ENCODE data around the gene SIX2. TPM values are rescaled to one million over a fixed set of nuclear protein-coding genes. Genes with fewer than 3 reads are reported as not detected.

The SIX2 gene
- total RNA-seq, 2 experiments from 2014 or later, result not detected

- POLR2A ChIA-PET, result no interaction called here
- H3K36me3 Mint-ChIP-seq, result no peaks in the 10 kb centered on the region
Measured at GRCh38 chr2:44980751-44981713, 28.2 kb downstream of the SIX2 start.

GRCh38 chr2:44979581-44979980 is 29.7 kb downstream of the SIX2 start:
- H3K4me1 Mint-ChIP-seq, result peaks cover 2% of the 10 kb centered on the region
- DNase-seq (no peak), ATAC-seq (ENCODE audit: low read depth) (no peak)
- H3K27me3 Mint-ChIP-seq, result peaks cover 12% of the 10 kb centered on the region
- H3K27ac Mint-ChIP-seq, result no peak overlapping the region
- H3K36me3 Mint-ChIP-seq, result no peaks in the 10 kb centered on the region
- no peak overlapping the region for H3K4me3 Mint-ChIP-seq
- H3K9me3 Mint-ChIP-seq, result no peaks in the 10 kb centered on the region
- POLR2A ChIA-PET, result no interaction called here

More at GRCh38 chr2:44980751-44981713, 28.2 kb downstream of the SIX2 start:
- ATAC-seq (ENCODE audit: low read depth) (no peak), DNase-seq (no peak)
- Mint-ChIP-seq H3K27ac (no peak overlapping the region), H3K4me1 (peaks cover 2% of the 10 kb centered on the region), H3K4me3 (no peak overlapping the region), H3K9me3 (no peaks in the 10 kb centered on the region), H3K27me3 (peaks cover 12% of the 10 kb centered on the region)

DNA sequence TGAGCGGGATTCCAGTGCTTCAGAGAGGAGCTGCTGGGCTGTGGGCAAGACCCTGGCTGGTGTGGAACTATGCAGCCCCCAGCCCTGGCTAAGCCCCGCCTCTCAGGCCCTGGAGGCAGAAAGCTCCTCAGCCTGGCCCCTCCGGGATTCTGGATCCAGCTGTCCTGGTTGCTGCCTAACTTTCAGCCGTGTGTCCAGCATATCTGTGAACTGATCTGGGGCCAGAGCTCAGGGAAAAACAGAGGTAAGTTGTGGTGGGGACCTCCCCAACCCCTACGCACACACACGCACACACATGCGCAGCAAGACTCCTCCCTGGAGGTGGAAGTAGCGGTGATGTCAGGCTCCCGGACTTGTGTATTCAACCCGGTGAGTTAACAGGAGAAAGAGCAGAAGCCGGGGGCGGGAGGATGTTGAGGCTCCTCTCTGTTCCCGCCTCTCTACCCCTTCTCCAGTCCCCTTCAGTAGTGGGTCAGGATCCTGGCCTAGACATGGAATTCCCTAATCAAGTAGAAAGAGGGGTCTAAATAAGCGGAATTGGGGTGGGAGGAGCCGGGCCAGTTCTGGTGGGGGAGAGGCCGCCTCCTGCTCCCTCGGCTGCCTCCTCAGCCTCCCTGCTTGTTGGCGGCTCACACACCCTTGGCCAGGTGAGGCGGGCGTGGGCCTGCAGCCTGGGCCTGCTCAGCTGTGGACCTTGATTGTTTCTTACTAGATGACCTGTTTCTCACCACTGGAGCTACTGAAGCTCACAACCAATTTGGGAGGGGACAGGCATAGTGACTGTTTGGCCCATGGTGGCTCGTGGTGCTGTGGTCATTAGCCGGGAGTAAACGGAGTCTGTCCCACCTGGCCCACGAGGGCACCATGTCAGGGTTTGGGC is 33.4 kb downstream of the SIX2 start:
- H3K27ac Mint-ChIP-seq, result no peak overlapping the region
- DNase-seq (no peak), ATAC-seq (ENCODE audit: low read depth) (no peak)
- peaks cover 2% of the 10 kb centered on the region for H3K4me1 Mint-ChIP-seq
- H3K27me3 Mint-ChIP-seq, result peaks cover 9% of the 10 kb centered on the region
- no peaks in the 10 kb centered on the region for H3K36me3 Mint-ChIP-seq
- no peaks in the 10 kb centered on the region for H3K9me3 Mint-ChIP-seq
- POLR2A ChIA-PET, result no interaction called here
- peak overlapping the region; percentile 28 for H3K4me3 Mint-ChIP-seq

DNA sequence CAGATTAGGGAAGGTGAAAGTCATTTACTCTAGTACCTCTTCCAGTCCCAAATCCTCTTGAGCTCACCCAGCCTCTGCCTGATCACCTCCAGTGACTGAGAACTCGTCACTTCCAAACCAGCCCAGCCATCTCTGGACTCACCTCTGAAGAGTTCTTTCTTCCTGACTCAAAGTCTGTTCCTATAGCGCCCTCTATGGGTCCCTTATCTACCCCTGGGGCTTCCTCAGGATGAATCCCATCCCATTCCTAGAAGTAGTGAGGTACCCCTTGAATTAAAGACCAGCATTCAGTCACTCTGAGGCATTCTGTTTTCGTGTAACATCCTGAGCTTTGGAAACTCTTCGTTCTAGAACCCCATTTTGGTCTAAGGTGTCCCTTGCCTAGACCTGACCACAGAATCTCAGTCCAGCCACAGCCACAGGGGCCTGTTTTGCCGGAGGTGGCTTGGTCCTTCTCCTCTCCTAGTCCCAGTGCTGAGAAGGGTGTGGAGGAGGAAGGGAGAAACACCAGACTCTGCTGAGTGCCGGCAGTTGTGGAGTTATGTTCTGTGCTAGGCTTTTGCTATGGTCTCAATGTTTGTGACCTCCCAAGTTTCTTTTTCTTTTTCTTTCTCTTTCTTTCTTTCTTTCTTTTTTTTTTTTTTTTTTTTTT is 35.1 kb downstream of the SIX2 start:
- no peak for DNase-seq
- Mint-ChIP-seq H3K27me3 (peaks cover 7% of the 10 kb centered on the region), H3K4me1 (peaks cover 2% of the 10 kb centered on the region), H3K36me3 (no peaks in the 10 kb centered on the region), H3K4me3 (no peak overlapping the region), H3K9me3 (no peaks in the 10 kb centered on the region), H3K27ac (no peak overlapping the region)
- no peak for ATAC-seq (ENCODE audit: low read depth)
- POLR2A ChIA-PET, result no interaction called here

DNA sequence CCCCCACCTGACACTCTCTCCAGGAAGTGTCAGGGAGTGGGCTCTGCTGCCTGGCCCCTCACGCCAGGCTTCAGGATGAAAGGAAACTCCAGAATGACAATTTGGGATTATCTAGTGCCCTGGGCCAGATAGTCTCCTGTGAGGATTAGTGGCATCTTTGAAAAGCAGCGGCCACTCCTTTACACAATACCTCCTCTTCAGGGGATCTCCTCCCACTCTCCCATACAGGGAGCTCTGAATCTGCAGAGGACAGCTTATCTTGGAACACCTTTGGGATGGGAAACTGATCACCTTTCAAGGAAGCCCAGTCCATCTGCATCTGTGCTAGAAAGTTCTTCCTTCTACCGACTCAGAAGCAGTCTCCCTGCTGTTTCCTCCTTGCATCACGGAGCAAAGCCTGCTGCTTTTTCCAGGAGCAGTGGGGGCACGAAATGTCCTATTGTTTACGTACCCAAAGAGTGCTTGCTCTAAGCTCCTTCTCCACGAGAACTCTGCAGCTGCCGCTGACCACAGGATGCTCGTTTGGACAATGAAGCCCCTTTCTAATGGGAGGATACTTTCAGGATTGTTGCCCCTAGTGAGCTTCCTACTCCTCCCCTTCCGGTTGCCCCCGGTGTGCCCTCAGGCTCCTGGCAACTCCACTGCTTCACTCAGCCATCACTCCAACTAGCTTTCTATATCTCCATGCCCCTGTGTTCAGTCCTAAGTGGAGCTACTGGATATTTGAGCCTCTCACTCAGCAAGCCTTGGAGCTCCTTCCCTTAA is 36.3 kb downstream of the SIX2 start:
- POLR2A ChIA-PET, result no interaction called here
- H3K4me3 Mint-ChIP-seq, result no peak overlapping the region
- H3K36me3 Mint-ChIP-seq, result no peaks in the 10 kb centered on the region
- peaks cover 2% of the 10 kb centered on the region for H3K4me1 Mint-ChIP-seq
- H3K27me3 Mint-ChIP-seq, result peaks cover 6% of the 10 kb centered on the region
- no peak overlapping the region for H3K27ac Mint-ChIP-seq
- ATAC-seq (ENCODE audit: low read depth), result no peak
- no peak for DNase-seq
- H3K9me3 Mint-ChIP-seq, result no peaks in the 10 kb centered on the region

DNA sequence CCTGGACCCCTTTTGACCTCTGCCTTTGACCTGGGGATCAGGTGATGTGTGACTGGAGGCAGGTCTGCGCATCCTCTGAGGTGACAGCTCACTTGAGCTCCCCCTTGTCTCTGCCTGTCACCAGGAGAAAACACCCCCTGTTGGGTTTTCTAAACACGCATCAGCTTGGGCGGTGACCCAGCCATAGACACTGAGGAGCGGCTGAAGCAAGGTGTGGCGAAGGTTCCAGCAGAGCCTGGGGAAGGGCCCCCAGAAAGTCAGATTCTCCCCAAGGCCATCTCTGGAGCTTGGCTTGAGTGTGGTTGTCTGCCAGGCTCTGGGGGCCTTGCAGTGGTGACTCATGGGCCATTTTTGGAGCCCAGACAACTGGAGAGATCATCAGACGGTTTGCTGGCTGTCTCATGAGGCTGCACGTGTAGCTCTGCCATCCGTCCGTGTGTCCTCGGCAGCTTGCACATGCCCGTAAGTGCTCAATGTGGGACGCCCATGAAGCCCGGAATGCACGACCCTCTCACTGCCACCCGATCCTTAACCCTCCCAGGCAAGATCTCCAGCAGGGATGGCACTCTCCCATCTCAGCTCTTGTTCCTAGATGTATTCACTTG is 38.3 kb downstream of the SIX2 start:
- Mint-ChIP-seq H3K4me3 (no peak overlapping the region), H3K36me3 (no peaks in the 10 kb centered on the region), H3K27me3 (peaks cover 12% of the 10 kb centered on the region), H3K4me1 (peaks cover 2% of the 10 kb centered on the region), H3K9me3 (no peaks in the 10 kb centered on the region), H3K27ac (no peak overlapping the region)
- POLR2A ChIA-PET, result no interaction called here
- ATAC-seq (ENCODE audit: low read depth) (no peak), DNase-seq (no peak)

- Mint-ChIP-seq H3K36me3 (no peaks in the 10 kb centered on the region), H3K4me1 (peaks cover 2% of the 10 kb centered on the region), H3K9me3 (no peaks in the 10 kb centered on the region), H3K4me3 (no peak overlapping the region), H3K27ac (no peak overlapping the region), H3K27me3 (peaks cover 12% of the 10 kb centered on the region)
- ATAC-seq (ENCODE audit: low read depth) (no peak), DNase-seq (no peak)
- POLR2A ChIA-PET, result no interaction called here
Measured at GRCh38 chr2:44969936-44970335, 39.3 kb downstream of the SIX2 start.

DNA sequence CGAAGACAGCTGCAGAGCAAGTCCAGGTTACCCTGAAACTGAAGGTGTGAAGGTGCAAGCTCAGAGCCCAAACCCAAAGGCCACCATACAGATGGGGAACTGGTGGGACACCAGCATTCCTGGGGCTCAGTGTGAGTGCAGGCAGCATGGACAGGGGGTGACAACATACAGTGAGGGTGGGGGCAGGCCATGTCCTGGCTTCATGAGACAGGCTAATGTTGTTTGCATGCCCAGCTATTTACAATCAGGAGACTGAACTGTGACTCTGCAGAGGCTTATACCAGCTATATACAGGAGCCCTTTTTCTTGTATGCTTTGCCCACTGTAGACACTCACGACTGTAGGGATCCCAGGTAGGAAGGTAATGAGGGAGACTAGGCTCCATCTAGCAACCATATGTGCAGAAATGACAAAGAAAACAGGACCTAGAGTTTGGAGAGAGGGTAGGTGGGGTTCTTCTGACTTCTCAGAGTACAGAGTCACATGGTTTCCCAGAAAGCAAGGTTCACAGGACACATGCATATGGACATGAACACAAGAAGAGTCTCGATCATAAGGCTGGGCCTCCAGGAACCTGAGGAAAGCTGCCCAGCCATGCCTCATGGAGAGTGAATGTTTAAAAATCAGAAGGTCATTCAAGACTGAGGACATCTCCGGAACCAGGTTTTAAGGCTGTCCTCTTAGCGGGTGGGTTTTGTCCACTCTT is 41.4 kb downstream of the SIX2 start:
- no peak overlapping the region for H3K4me3 Mint-ChIP-seq
- DNase-seq (no peak), ATAC-seq (ENCODE audit: low read depth) (no peak)
- H3K9me3 Mint-ChIP-seq, result no peaks in the 10 kb centered on the region
- POLR2A ChIA-PET, result no interaction called here
- H3K27ac Mint-ChIP-seq, result no peak overlapping the region
- H3K36me3 Mint-ChIP-seq, result no peaks in the 10 kb centered on the region
- no peaks in the 10 kb centered on the region for H3K4me1 Mint-ChIP-seq
- peaks cover 21% of the 10 kb centered on the region for H3K27me3 Mint-ChIP-seq

GRCh38 chr2:44967056-44967455 is 42.2 kb downstream of the SIX2 start:
- ATAC-seq (ENCODE audit: low read depth) (no peak), DNase-seq (no peak)
- Mint-ChIP-seq H3K27ac (no peak overlapping the region), H3K36me3 (no peaks in the 10 kb centered on the region), H3K27me3 (peaks cover 23% of the 10 kb centered on the region), H3K4me1 (no peaks in the 10 kb centered on the region), H3K9me3 (no peaks in the 10 kb centered on the region), H3K4me3 (no peak overlapping the region)
- POLR2A ChIA-PET, result no interaction called here

- Mint-ChIP-seq H3K27me3 (peaks cover 30% of the 10 kb centered on the region), H3K27ac (no peak overlapping the region), H3K4me3 (no peak overlapping the region), H3K9me3 (no peaks in the 10 kb centered on the region), H3K36me3 (no peaks in the 10 kb centered on the region), H3K4me1 (no peaks in the 10 kb centered on the region)
- POLR2A ChIA-PET, result no interaction called here
- no peak for DNase-seq
- ATAC-seq (ENCODE audit: low read depth), result no peak
Measured at GRCh38 chr2:44965684-44966083, 43.6 kb downstream of the SIX2 start.

GRCh38 chr2:44964752-44965236 is 44.5 kb downstream of the SIX2 start:
- Mint-ChIP-seq H3K27ac (no peak overlapping the region), H3K36me3 (no peaks in the 10 kb centered on the region), H3K27me3 (peaks cover 30% of the 10 kb centered on the region), H3K9me3 (no peaks in the 10 kb centered on the region), H3K4me1 (no peaks in the 10 kb centered on the region), H3K4me3 (no peak overlapping the region)
- DNase-seq, result no peak
- no peak for ATAC-seq (ENCODE audit: low read depth)
- POLR2A ChIA-PET, result no interaction called here

GRCh38 chr2:44962176-44962695 is 47.0 kb downstream of the SIX2 start:
- ATAC-seq (ENCODE audit: low read depth), result no peak
- no peaks in the 10 kb centered on the region for H3K4me1 Mint-ChIP-seq
- H3K4me3 Mint-ChIP-seq, result no peak overlapping the region
- H3K27me3 Mint-ChIP-seq, result peaks cover 36% of the 10 kb centered on the region
- H3K27ac Mint-ChIP-seq, result no peak overlapping the region
- H3K36me3 Mint-ChIP-seq, result no peaks in the 10 kb centered on the region
- DNase-seq, result no peak
- H3K9me3 Mint-ChIP-seq, result no peaks in the 10 kb centered on the region
- POLR2A ChIA-PET, result no interaction called here

All from activated naive CD8-positive, alpha-beta T cell treated with anti-CD3 and anti-CD28 coated beads, Interleukin-2, amount 10 ng/mL, durations not matched to agents 7 days and 5 days (primary cell).